ENCODE results near the gene BLVRB.

The BLVRB gene

DNA sequence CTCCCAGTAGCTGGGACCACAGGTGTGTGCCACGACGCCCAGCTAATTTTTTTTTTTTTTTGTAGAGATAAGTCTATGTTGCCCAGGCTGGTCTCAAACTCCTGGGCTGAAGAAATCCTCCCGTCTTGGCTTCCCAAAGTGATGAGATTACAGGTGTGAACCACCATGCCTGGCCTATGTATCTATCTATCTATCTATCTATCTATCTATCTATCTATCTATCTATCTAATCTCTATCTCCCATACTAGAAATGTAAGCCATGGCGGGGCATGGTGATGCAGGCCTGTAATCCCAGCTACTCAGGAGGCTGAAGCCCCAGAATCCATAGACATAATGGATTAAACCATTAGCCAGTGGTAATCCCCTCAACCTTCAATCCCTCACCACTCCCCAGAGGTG is 14.9 kb downstream of the BLVRB start:
- Histone ChIP-seq H3K4me3 (replicated peaks; ENCODE audit: insufficient read depth, low read length) (no peak overlapping the region), H3K27me3 (ENCODE audit: insufficient read depth, poor library complexity, severe bottlenecking) (no peaks in the 10 kb centered on the region), H3K27ac (replicated peaks) (no peak overlapping the region)
- TF ChIP-seq REST (IDR thresholded peaks at IDR 0.05; ENCODE audit: insufficient replicate concordance, low read depth) (no peak), SPI1 (IDR thresholded peaks at IDR 0.05; ENCODE audit: borderline replicate concordance, low read depth) (no peak), CTCF (IDR thresholded peaks at IDR 0.05; ENCODE audit: insufficient read depth, low read length) (no peak), POLR2AphosphoS5 (IDR thresholded peaks at IDR 0.05; ENCODE audit: low read depth) (no peak), GABPA (IDR thresholded peaks at IDR 0.05; ENCODE audit: low read depth) (no peak)
- no peak for DNase-seq (ENCODE audit: low read depth in 1 of 2, low spot score in 1 of 2)

GRCh38 chr19:40449506-40449905 is 16.0 kb downstream of the BLVRB start:
- no peak for DNase-seq (ENCODE audit: low read depth in 1 of 2, low spot score in 1 of 2)
- TF ChIP-seq SPI1 (IDR thresholded peaks at IDR 0.05; ENCODE audit: borderline replicate concordance, low read depth) (no peak), REST (IDR thresholded peaks at IDR 0.05; ENCODE audit: insufficient replicate concordance, low read depth) (no peak), GABPA (IDR thresholded peaks at IDR 0.05; ENCODE audit: low read depth) (no peak), CTCF (IDR thresholded peaks at IDR 0.05; ENCODE audit: insufficient read depth, low read length) (no peak), POLR2AphosphoS5 (IDR thresholded peaks at IDR 0.05; ENCODE audit: low read depth) (no peak)
- Histone ChIP-seq H3K4me3 (replicated peaks; ENCODE audit: insufficient read depth, low read length) (no peak overlapping the region), H3K27me3 (ENCODE audit: insufficient read depth, poor library complexity, severe bottlenecking) (no peaks in the 10 kb centered on the region), H3K27ac (replicated peaks) (no peak overlapping the region)

- no peak for DNase-seq (ENCODE audit: low read depth in 1 of 2, low spot score in 1 of 2)
- Histone ChIP-seq H3K4me3 (replicated peaks; ENCODE audit: insufficient read depth, low read length) (no peak overlapping the region), H3K27ac (replicated peaks) (no peak overlapping the region), H3K27me3 (ENCODE audit: insufficient read depth, poor library complexity, severe bottlenecking) (no peaks in the 10 kb centered on the region)
- no peak for TF ChIP-seq REST (IDR thresholded peaks at IDR 0.05; ENCODE audit: insufficient replicate concordance, low read depth)
These were observed 19.2 kb downstream of the BLVRB start for GRCh38 chr19:40446263-40446784.
